Activated T-cell treated with anti-CD3 and anti-CD28 coated beads for 4 hours (primary cell): ENCODE measurements around the gene LGALS4.
"Not testable (repeated sequence)": the region's sequence is repeated elsewhere in the genome, so short reads cannot be mapped to it uniquely, and the experiment has no call there.

Experiments used
- DNase-seq: peaks from one replicate; pipeline ENCODE4 v3.0.0-alpha.2; 2020

Gene LGALS4

GRCh38 chr19:38766276-38767047 lies 46.3 kb downstream of the LGALS4 start:
- DNase-seq, result no peak

DNA sequence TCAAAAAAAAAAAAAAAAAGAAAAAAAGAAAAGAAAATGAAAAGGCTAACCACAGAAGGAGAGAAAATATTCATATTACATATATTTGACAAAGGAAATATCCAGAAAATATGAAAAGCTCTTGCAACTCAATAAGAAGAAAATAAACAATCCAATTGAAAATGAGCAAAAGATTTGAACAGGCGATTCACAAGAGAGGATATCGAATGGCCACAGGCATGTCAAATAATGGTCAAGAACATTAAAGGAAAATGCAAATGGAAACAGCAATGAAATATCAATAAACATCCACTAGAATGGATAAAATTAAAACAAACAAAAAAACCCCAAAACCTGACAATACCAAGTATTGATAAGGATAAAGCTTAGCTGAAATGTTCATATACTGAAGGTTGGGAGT lies 47.5 kb downstream of the LGALS4 start:
- no peak for DNase-seq

DNA sequence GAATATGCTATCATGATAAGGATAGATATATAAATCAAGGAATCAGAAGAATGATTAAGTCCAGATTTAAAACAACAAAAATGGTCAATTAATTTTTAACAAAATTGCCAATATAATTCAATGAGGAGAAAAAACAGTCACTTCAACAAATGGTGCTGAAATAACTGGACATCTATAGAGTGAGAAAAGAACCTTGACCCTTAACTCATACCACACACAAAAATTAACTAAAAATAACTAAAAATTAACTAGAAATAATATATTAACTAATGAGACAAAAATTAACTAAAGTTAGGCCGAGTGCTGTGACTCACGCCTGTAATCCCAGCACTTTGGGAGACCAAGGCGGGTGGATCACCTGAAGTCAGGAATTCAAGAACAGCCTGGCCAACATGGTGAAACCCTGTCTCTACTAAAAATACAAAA lies 48.9 kb downstream of the LGALS4 start:
- no peak for DNase-seq

- DNase-seq, result not testable (repeated sequence)
Measured at GRCh38 chr19:38761884-38762389, 50.8 kb downstream of the LGALS4 start.

- not testable (repeated sequence) for DNase-seq
Measured at GRCh38 chr19:38760805-38761517, 51.8 kb downstream of the LGALS4 start.

DNA sequence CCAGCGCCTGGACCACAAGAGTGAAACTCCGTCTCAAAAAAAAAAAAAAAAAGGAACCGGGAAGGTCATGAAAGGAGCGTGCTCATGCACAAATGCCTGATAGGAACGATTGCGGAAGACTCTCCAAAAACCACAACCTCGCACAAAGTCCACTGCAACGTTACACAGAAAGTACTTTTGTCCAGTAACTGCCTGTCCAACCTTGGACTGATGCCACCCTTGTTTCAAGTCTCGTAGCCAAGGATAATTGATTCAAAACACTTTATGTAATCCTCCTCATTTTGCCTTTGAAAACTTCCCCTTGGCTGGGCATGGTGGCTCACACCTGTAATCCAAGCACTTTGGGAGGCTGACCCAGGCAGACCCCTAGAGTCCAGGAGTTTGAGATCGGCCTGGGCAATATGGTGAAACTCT lies 53.1 kb downstream of the LGALS4 start:
- no peak for DNase-seq

DNA sequence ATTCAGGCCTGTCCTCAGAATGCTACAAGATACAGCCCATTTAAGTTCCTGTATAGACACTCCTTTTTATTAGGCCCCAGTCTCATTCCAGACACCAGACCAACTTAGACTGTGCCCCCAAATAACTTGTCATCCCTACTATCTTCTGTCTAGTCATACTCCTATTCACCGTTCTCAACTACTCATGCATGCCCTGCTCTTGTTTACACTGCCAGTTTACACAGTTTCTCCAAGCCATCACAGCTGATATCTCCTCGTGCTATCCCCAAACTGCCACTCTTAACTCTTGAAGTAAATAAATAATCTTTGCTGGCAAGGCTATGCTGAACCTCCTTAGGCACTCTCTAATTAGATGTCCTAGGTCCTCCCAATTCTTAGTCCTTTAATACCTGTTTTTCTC lies 58.5 kb downstream of the LGALS4 start:
- not testable (repeated sequence) for DNase-seq

DNA sequence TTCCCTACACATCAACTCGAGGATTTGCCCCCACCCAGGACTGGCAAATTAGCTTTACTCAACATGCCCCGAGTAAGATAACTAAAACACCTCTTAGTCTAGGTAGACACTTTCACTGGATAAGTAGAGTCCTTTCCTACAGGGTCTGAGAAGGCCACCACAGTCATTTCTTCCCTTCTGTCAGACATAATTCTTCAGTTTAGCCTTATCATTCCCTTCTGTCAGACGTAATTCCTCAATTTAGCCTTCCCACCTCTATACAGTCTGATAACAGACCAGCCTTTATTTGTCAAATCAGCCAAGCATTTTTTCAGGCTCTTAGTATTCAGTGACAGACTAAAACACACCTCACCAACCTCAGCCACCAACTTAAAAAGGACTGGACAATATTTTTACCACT lies 59.0 kb downstream of the LGALS4 start:
- DNase-seq, result not testable (repeated sequence)
